VCaP (cell line): Measurements from ENCODE around the gene TMEM184A.

Source experiments
- H3K27ac ChIP-seq: fragments of 450-650 bp; 2 replicates; pipeline ENCODE4 v1.5.1; 2017
- CTCF ChIP-seq: fragments of 450-650 bp; conservative IDR thresholded peaks from 2 replicates; pipeline ENCODE4 v1.5.1; 2017; ENCODE audit warnings: mild to moderate bottlenecking, moderate library complexity

The TMEM184A gene

GRCh38 chr7:1513657-1514095, 42.3 kb downstream of the TMEM184A start:
- H3K27ac ChIP-seq, result no peak overlapping the region
- TF ChIP-seq CTCF, result no peak

- TF ChIP-seq CTCF, result no peak
- no peak overlapping the region for H3K27ac ChIP-seq
Observed at GRCh38 chr7:1512781-1513656, 43.0 kb downstream of the TMEM184A start.

- no peak for TF ChIP-seq CTCF
- no peak overlapping the region for H3K27ac ChIP-seq
Observed at GRCh38 chr7:1511444-1512422, 44.3 kb downstream of the TMEM184A start.

- no peak overlapping the region for H3K27ac ChIP-seq
- no peak for TF ChIP-seq CTCF
Observed at GRCh38 chr7:1510780-1511154, 45.2 kb downstream of the TMEM184A start.

GRCh38 chr7:1509226-1509625, 46.8 kb downstream of the TMEM184A start:
- H3K27ac ChIP-seq, result no peak overlapping the region
- no peak for TF ChIP-seq CTCF

- no peak overlapping the region for H3K27ac ChIP-seq
- no peak for TF ChIP-seq CTCF
Observed at GRCh38 chr7:1508277-1508758, 47.7 kb downstream of the TMEM184A start.
